Activated CD8-positive, alpha-beta memory T cell treated with anti-CD3 and anti-CD28 coated beads for 4 hours (primary cell): Measurements from ENCODE around the gene ZNF574.
"Not testable (repeated sequence)": the region's sequence is repeated elsewhere in the genome, so short reads cannot be mapped to it uniquely, and the experiment has no call there.

ENCODE experiments used
- DNase-seq, 2 donors: peaks; one replicate each; pipeline ENCODE4 v3.0.0-alpha.2; 2020; ENCODE audit warnings: low read depth in 2 of 2

ZNF574 gene

DNA sequence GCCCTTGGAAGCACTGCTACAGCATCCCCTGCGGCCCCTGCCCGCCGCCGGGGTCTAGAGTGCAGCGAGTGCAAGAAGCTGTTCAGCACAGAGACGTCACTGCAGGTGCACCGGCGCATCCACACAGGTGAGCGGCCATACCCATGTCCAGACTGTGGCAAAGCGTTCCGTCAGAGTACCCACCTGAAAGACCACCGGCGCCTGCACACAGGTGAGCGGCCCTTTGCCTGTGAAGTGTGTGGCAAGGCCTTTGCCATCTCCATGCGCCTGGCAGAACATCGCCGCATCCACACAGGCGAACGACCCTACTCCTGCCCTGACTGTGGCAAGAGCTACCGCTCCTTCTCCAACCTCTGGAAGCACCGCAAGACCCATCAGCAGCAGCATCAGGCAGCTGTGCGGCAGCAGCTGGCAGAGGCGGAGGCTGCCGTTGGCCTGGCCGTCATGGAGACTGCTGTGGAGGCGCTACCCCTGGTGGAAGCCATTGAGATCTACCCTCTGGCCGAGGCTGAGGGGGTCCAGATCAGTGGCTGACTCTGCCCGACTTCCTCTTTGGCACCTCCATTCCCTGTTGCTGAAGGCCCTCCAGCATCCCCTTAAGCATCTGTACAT is 4.9 kb downstream of the ZNF574 start:
- DNase-seq = no peak

DNA sequence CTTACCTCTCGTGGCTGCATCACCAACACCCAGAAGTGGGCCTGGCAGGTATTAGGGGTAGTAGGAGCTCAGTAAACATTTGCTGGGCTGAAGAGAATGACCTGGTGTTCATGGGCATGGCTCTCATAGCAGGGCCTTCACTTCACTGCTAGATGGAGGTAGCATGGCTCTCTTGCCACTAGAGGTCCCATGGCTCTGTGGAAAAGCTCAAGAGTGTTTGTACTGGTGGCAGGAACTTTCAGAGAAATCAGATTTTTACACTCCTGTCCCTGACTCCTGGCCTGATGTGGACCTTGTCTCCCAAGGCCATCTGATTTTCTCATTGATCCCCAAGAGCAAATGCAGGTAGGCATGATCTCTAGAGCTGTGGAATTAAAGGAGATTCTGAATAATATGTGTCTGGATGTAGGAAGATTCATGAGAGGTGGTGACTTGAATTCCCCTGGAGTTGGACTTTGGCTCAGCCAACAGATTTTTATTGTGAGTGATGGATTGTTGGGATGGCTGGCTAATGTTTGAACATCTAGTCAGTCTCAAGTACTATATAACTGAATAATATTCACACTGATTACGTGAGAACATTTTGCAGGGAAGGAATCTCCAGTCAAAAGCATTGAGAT is 5.7 kb downstream of the ZNF574 start:
- no peak for DNase-seq

- no peak for DNase-seq
Measured at GRCh38 chr19:42083537-42083936, 7.6 kb downstream of the ZNF574 start.

DNA sequence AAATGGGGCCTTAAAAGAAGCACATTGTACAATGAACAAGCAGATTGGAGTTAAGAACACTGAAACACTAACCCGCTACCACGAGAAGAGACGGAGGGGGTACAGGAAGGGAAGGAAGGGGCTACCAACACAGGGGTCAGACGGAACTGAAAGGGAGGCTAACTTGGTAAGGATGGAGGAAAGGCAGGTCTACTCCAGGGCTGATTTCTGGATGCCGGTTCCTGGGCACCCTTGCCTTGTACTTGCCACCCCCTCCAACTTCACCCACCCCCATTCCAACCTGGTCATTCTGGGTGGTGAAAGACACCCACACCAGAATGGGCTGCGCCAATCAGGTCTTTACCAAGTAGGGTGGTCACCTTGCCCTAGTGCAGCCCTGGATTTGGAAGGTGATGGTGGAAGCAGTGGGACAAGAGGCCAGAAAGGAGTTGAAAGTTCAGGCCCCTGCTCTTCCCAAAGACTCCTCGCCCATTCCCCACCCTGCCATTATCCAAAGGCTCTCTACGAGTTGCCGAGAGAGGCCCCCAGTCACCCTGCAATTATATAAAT is 10.3 kb downstream of the ZNF574 start:
- DNase-seq = no peak

- DNase-seq = no peak
Measured at GRCh38 chr19:42086770-42087550, 11.0 kb downstream of the ZNF574 start.

DNA sequence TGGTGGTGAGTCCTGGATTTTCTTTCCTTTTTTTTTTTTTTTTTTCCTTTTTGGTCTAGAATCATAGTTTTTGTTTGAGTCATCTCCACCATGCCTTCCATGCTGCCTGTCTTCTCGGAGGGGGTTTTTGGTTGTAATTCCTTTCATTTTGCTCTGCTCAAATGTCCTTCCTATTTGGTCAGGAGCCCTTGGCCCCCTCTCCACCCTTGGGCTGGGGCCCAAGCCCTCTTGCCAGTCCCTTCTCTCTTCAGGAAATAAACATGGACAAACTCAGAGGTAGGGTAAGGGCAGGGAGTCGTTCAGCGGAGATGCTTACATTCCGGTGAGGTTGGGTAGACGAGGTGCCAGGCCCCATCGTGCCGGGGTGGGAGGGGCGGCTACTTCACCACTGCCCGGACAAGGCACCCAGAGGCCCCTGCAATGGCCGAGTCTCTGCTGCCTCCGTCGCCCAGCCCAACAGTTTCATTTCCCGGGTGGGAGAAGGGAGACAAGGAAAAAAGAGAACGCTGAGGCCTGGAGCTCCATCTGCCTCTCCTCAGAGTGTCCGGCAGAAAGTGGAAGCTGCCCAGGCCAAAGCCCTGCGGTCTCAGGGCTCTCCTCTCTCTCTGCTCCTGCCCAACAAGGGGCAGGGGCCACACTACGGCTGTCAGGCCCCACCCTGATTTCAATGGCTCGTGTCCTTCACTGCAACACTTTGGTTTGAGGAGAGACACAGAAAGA is 12.7 kb downstream of the ZNF574 start:
- no peak for DNase-seq

GRCh38 chr19:42089191-42089750 is 13.3 kb downstream of the ZNF574 start:
- DNase-seq = no peak

DNA sequence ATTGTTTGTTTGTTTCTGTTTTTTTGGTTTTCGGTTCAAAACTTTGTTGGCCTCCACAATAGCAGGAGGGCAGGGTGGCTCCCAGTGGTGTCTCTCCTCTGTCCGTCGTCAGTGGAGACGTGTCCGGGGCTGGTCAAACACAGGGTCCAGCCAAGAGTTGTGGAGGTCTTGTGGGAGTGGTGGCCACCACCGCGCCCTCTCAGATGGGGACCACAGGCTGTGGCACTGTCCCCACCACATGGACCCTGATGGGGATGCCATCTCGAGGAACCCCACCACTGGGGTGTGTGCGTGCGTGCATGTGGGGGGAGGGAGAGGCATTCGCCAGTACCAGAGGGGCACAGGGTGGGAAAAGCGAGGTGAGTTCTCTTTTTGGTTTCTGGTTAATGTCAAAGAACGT is 13.8 kb downstream of the ZNF574 start:
- no peak for DNase-seq

DNA sequence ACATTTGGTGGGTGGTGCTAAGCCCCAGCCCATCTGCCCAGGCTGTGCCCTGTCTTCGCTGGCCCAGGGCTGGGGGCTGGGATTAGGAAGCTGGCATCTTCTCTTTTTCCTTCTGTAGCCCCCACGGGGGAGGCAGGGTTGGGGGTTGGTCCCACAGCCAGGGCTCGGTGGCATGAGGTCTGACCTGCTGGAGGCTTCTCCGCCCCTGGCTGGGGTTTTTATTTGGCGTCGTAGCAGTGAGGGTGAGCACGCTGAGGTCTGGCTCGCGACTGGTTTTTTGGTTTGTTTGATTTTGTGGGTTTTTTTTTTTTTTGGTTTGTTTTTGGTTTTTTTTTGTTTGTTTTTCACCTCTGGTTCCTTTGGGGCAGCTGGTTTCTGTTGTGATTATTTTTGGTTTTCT is 14.7 kb downstream of the ZNF574 start:
- DNase-seq = no peak

DNA sequence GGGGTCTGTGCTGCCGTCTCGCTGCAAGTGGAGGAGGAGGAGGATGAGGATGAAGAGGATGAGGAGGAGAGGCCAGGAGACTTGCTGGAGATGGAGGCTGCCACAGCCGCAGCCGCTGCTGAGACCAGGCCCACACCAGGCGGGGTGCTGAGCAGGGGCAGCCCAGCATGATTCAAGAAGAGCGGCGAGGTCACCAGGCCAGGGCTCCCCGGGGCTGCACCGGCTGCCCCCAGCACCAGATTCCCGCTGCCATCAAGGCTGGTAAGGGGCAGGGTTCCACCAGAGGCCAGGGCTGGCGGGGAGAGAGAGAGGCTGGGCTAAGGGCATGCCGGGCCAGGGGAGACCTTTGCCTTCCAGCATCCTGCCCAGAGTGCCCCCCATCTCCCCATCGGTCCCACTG is 15.3 kb downstream of the ZNF574 start:
- DNase-seq = no peak

DNA sequence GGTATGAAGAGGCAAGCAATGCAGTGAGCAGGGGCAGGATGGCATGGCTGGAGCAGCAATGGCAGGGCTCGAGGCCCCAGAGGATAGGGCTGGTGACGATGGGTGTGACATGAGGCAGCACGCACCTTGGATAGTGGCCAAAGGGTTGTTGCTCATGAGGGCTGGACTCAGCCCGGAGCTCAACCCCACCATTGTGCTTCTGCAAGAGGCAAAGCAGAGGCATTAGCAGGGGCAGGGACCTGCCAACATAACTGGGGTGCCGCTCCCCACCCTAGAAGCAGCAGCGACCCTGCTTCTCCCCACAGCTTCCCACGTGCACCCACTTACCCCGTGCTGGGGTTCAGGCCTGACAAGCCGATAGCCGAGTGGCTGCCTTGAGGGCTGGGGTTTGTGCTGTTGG is 15.8 kb downstream of the ZNF574 start:
- no peak for DNase-seq

GRCh38 chr19:42092350-42092749 is 16.4 kb downstream of the ZNF574 start:
- DNase-seq = no peak

- DNase-seq = no peak
Measured at GRCh38 chr19:42093505-42093904, 17.5 kb downstream of the ZNF574 start.

DNA sequence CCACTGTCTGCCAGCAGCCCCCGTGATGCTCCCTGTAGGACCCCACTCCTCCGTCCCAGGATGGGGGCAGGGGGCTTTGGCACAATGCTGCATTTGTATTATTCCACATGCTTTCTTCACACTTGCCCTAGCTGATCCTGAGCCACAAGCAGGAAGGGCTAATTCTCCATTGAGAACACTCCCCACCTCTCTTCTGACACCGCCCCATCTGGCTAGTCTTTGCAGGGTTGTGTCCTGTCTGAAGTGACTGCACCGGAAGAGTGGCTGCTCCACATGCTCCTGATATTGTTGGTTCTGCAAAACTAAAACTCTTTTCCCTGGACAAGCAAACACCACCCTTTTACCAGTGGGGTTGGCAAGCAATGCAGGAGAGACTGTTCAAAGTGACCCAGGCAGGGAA is 18.0 kb downstream of the ZNF574 start:
- DNase-seq = no peak

DNA sequence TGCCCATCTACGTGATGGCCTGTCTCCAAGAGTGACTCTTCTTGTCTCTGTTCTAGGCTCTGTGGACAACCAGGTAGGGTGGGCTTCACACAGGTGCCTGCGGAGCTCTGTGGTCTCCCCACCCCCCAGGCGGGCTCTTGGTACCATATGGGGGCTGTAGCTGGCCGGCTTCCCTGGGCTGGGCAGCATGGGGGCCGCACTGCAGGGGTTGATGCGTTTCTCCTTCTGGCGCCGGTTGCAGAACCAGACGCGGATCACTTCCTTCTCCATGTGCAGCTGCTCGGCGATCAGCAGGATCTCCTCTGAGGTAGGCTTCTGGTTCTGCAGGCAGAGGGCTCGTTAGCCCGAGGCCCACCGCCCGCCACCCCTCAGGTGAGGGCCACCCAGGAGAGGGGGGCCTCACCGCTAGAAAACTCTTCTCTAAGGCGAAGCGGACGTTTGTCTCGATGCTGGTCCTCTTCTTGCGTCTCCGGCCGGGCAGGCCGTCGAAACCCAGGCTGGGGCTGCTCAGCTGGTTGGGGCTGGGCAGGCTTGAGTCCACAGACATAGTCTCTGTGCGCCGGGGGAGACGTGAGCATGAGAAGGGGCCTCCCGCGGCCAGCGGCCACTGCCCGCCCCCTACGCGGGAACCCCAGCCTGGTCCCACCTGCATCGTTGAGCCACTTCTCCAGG is 19.3 kb downstream of the ZNF574 start:
- no peak for DNase-seq

- no peak for DNase-seq
Measured at GRCh38 chr19:42095814-42096230, 19.9 kb downstream of the ZNF574 start.

DNA sequence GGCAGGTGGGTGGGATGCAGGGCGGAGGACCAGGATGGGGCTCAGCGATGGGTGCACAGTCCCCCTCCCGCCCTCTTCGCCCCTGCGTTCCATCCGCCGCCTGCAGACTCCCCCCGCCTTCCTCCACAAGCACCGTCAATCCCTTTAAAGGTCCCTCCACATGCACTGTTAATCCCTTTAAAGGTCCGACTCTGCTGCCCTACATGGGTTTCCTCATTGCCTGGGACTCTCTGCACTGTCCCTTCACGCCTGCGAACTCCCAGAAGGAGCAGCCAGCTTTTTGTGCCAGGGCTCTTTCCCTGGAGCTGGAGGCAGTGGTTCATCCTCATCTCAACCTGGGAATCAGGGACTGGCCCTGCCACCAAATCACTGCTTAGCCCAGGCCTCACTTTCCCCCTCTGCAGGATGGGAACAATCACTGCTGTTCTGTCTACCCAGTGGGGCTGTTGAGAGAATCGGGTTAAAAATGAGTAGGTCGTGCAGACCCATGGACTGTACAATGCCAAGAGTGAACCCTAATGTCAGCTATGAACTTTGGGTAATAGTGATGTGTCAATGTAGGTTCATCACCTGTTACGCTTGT is 20.4 kb downstream of the ZNF574 start:
- DNase-seq = no peak

GRCh38 chr19:42097461-42097860 is 21.5 kb downstream of the ZNF574 start:
- DNase-seq = no peak

DNA sequence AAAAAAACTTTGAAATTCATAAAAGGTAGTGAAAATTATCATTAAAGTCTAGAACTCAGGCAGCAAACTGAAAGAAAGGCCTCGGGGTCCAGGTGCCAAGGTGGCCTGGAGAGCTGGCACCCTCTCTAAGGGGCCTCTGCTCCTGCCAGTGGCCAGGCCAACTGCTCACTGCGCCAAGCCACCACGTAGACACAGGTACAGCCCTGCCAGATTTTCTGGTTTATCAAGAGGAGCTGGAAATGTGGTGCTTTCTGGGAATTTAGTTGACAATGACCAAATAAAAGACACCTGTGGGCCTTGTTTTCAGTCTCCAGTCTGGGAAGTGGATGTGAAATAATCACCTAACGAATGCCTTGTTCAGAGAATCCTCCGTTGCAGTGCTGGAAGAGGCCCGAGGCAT is 22.8 kb downstream of the ZNF574 start:
- no peak for DNase-seq

- no peak for DNase-seq
Measured at GRCh38 chr19:42099336-42099925, 23.5 kb downstream of the ZNF574 start.

GRCh38 chr19:42100241-42100640 is 24.3 kb downstream of the ZNF574 start:
- DNase-seq = not testable (repeated sequence)
